Kidney (tissue), 14 donors: ENCODE results near the gene ERCC1. TPM values are rescaled to one million over a fixed set of nuclear protein-coding genes. Genes with fewer than 3 reads are reported as not detected.

Experiments
- DNase-seq, 5 donors: peaks; one replicate each; pipeline ENCODE4 v3.0.0-alpha.2; 2013 to 2020
- FAIRE-seq: peaks from 2 replicates; lab custom pipeline; 2012; peaks lifted over from hg19 to GRCh38; lab: Jason Lieb, UNC
- H3K27ac ChIP-seq, 2 donors: one replicate each; pipeline ENCODE4 v1.7.0; 2013; ENCODE audit warnings: low read depth in 2 of 2, low read length in 2 of 2, inconsistent platforms in 1 of 2
- H3K27me3 ChIP-seq: one replicate; pipeline ENCODE4 v1.7.1; 2013; ENCODE audit warnings: low read length, inconsistent platforms; ENCODE audit not compliant: control insufficient read depth, insufficient read depth
- H3K36me3 ChIP-seq, 3 donors: one replicate each; pipeline versions ENCODE4 v1.7.0 to v1.7.1; 2013; ENCODE audit warnings: low read length in 3 of 3, control low read depth in 1 of 3, inconsistent platforms in 1 of 3; ENCODE audit not compliant: insufficient read depth in 3 of 3, control insufficient read depth in 2 of 3
- H3K4me1 ChIP-seq, 3 donors: one replicate each; pipeline versions ENCODE4 v1.7.0 to v1.7.1; 2013; ENCODE audit warnings: low read length in 3 of 3, inconsistent platforms in 1 of 3, low read depth in 1 of 3; ENCODE audit not compliant: control insufficient read depth in 2 of 3, insufficient read depth in 2 of 3
- H3K4me3 ChIP-seq, 3 donors: one replicate each; pipeline versions ENCODE4 v1.7.0 to v1.8.1; 2013; ENCODE audit warnings: low read length in 3 of 3, control low read depth in 1 of 3, inconsistent platforms in 1 of 3
- H3K9ac ChIP-seq, 3 donors: one replicate each; pipeline versions ENCODE4 v1.7.0 to v1.7.1; 2013; ENCODE audit warnings: low read length in 3 of 3, control low read depth in 1 of 3, inconsistent platforms in 1 of 3
- H3K9me3 ChIP-seq, 3 donors: one replicate each; pipeline versions ENCODE4 v1.7.0 to v1.7.1; 2013; ENCODE audit warnings: low read length in 3 of 3, control low read depth in 1 of 3, inconsistent platforms in 1 of 3; ENCODE audit not compliant: control insufficient read depth in 2 of 3, insufficient read depth in 1 of 3
- CTCF ChIP-seq: IDR thresholded peaks from 3 replicates; pipeline ENCODE4 v1.5.1; 2012; ENCODE audit warnings: mild to moderate bottlenecking, moderate library complexity, borderline replicate concordance; ENCODE audit not compliant: insufficient read depth; ENCODE audit errors: extremely low read depth
- intact Hi-C: fragments of 100-400 bp; cut with DNase I; formaldehyde crosslinking; loops from one replicate; pipeline ENCODE4 v1.11.1; 2022
- polyA plus RNA-seq: library from polyadenylated mRNA; stranded (reverse); fragments of 350-450 nt; fragmentation: Illumina TruSeq; extraction: RNeasy Lipid Tissue Mini Kit (QIAGEN cat#74804); gene quantifications from one replicate; pipeline ENCODE4 v1.2.3, GENCODE V29; 2014; ENCODE audit warnings: low read depth, low replicate concordance; ENCODE audit not compliant: insufficient read depth
- total RNA-seq: library from RNA; stranded (reverse); fragmentation: NEBNext Ultra II Directional; extraction: Animal tissue kit (Norgen Biotek cat#: 25700); gene quantifications from one replicate; pipeline ENCODE4 v1.2.1, GENCODE V29; 2021
- donor health status: control.
- donor health status: control.
- donor health status: control.
- donor health status: control.
- donor health status: control.
- donor health status: DM: yes; HTN: yes; CAD: no.
- donor health status: Normal renal cell carcinoma (clear cell type).

Gene ERCC1
- total and polyA plus RNA-seq, 2 donors from 2014 or later: 60.8 to 107 TPM

GRCh38 chr19:45440873-45441654 lies 17.3 kb upstream of the ERCC1 start:
- Histone ChIP-seq H3K4me1 (peaks cover 0 to 10% (median 5%) of the 10 kb centered on the region in 3 donors), H3K9me3 (no peaks in the 10 kb centered on the region), H3K27ac (peak overlapping the region in 1 of 2 donors; percentile 88), H3K9ac (no peak overlapping the region), H3K27me3 (no peaks in the 10 kb centered on the region), H3K4me3 (no peak overlapping the region), H3K36me3 (no peaks in the 10 kb centered on the region)
- intact Hi-C loops: no loop called here
- FAIRE-seq: no peak
- peak in 1 of 5 donors; percentile 48 for DNase-seq
- TF ChIP-seq CTCF: no peak

GRCh38 chr19:45440259-45440638 lies 16.5 kb upstream of the ERCC1 start:
- FAIRE-seq (no peak), DNase-seq (no peak)
- H3K9ac ChIP-seq: peak overlapping the region in 1 of 3 donors; percentile 71
- peak overlapping the region; percentile 88 to 89 for H3K27ac ChIP-seq
- intact Hi-C loops: no loop called here
- no peaks in the 10 kb centered on the region for H3K36me3 ChIP-seq
- no peak for TF ChIP-seq CTCF
- no peaks in the 10 kb centered on the region for H3K9me3 ChIP-seq
- H3K4me1 ChIP-seq: peaks cover 0 to 10% (median 5%) of the 10 kb centered on the region in 3 donors
- no peaks in the 10 kb centered on the region for H3K27me3 ChIP-seq
- H3K4me3 ChIP-seq: peak overlapping the region in 2 of 3 donors; percentile 30 to 55

- Histone ChIP-seq H3K9me3 (no peaks in the 10 kb centered on the region), H3K27ac (peak overlapping the region; percentile 88 to 89), H3K27me3 (no peaks in the 10 kb centered on the region), H3K4me1 (peaks cover 0 to 8% (median 4%) of the 10 kb centered on the region in 3 donors), H3K9ac (peak overlapping the region in 1 of 3 donors; percentile 71), H3K36me3 (no peaks in the 10 kb centered on the region), H3K4me3 (peak overlapping the region in 2 of 3 donors; percentile 30 to 55)
- intact Hi-C loops: loop anchor here (5.0 kb wide), 1 partner anchor 43 kb away; no protein-coding TSS in a partner anchor
- FAIRE-seq: no peak
- DNase-seq: peak; percentile 78 to 95 (median 89)
- peak; percentile 98 for TF ChIP-seq CTCF
Measured at GRCh38 chr19:45439569-45440258, 16.0 kb upstream of the ERCC1 start.
